Left ventricle myocardium inferior (tissue), 1 donor: Measurements from ENCODE around the gene NRG3. TPM values are rescaled to one million over a fixed set of nuclear protein-coding genes. Genes with fewer than 3 reads are reported as not detected.

Experiments used
- DNase-seq: peaks from one replicate; pipeline ENCODE4 v3.0.0-alpha.2; 2020
- H3K27ac ChIP-seq: fragments of 200-600 bp; replicated peaks from 2 replicates; pipeline ENCODE4 v1.8.0; 2021
- H3K27me3 ChIP-seq: fragments of 200-600 bp; 2 replicates; pipeline ENCODE4 v1.8.0; 2021; ENCODE audit warnings: low read depth
- H3K36me3 ChIP-seq: fragments of 200-600 bp; 2 replicates; pipeline ENCODE4 v1.8.0; 2021
- H3K4me1 ChIP-seq: fragments of 200-600 bp; 2 replicates; pipeline ENCODE4 v1.8.0; 2021
- H3K4me3 ChIP-seq: fragments of 200-600 bp; 2 replicates; pipeline ENCODE4 v1.8.0; 2021; ENCODE audit warnings: mild to moderate bottlenecking, moderate library complexity
- H3K9me3 ChIP-seq: fragments of 200-600 bp; replicated peaks from 2 replicates; pipeline ENCODE4 v1.8.0; 2021
- CTCF ChIP-seq: fragments of 200-600 bp; IDR thresholded peaks from 2 replicates; pipeline ENCODE4 v1.8.0; 2021; ENCODE audit warnings: antibody characterized with exemption, mild to moderate bottlenecking, borderline replicate concordance
- intact Hi-C: fragments of 100-400 bp; cut with micrococcal nuclease; formaldehyde crosslinking; loops from one replicate; pipeline ENCODE4 v1.11.0; 2022
- total RNA-seq: library from RNA; stranded (reverse); fragmentation: NEBNext Ultra II Directional; extraction: Animal tissue kit (Norgen Biotek cat#: 25700); gene quantifications from one replicate; pipeline ENCODE4 v1.2.1, GENCODE V29; 2021
- donor health status: DM: no; HTN: yes; CAD: no; lungs with severe emphysema.

The NRG3 gene
- total RNA-seq, 1 donor from 2014 or later = 0.11 TPM

- no peak for TF ChIP-seq CTCF
- no peak overlapping the region for H3K4me3 ChIP-seq
- no peak overlapping the region for H3K27ac ChIP-seq
- intact Hi-C loops = no loop called here
- H3K9me3 ChIP-seq = peaks cover 15% of the 10 kb centered on the region
- no peaks in the 10 kb centered on the region for H3K27me3 ChIP-seq
- no peaks in the 10 kb centered on the region for H3K36me3 ChIP-seq
- no peaks in the 10 kb centered on the region for H3K4me1 ChIP-seq
- DNase-seq = no peak
These were observed 1035.3 kb downstream of the NRG3 start for GRCh38 chr10:82910301-82910700.

DNA sequence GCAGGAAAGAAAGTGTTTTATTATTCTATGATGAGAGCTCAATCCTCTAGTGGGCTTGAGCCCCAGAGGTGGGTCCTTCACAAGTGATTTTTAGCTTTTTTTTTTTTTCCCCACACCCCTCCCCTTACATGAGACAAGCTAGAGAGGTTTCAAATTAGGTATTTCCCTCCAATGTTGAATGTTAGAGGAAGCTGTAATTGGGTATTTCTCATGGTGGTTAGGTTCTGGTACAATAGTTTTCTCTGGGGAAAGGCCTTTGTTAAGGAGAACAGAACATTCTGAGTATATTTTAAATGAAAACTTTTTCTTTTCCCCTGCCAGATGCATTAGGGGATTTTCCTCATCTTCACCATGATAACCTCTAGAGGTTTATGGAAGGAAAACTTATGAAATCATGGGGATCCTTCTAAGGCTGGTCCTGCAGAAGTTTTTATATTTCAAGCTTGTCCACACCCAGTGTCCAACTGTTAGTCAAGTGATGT, 1039.7 kb downstream of the NRG3 start:
- Histone ChIP-seq H3K4me1 (no peaks in the 10 kb centered on the region), H3K9me3 (peaks cover 20% of the 10 kb centered on the region), H3K27ac (peak overlapping the region; percentile 10), H3K27me3 (no peaks in the 10 kb centered on the region), H3K36me3 (no peaks in the 10 kb centered on the region), H3K4me3 (no peak overlapping the region)
- intact Hi-C loops = no loop called here
- DNase-seq = no peak
- TF ChIP-seq CTCF = no peak

DNA sequence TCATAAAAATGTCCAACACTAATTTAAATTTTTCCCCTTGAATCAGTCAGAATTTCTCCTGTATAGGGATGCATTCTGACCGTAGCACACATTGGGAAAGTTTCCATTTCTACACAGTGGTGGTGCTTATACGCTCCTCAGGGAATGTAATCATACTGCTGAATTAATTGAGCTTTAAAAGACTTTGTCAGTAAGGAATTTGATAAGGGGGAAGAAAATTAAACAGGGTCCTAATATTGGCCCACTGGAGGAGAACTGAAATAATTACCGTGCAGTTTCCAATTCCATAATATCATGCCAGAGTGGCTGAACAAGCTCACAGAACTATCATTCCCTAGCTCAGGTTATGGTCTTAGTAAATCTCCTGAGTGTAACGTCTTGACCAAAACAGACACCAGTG, 1041.9 kb downstream of the NRG3 start:
- no peak for TF ChIP-seq CTCF
- no peak for DNase-seq
- Histone ChIP-seq H3K4me3 (no peak overlapping the region), H3K27ac (no peak overlapping the region), H3K9me3 (peaks cover 26% of the 10 kb centered on the region), H3K27me3 (no peaks in the 10 kb centered on the region), H3K36me3 (no peaks in the 10 kb centered on the region), H3K4me1 (no peaks in the 10 kb centered on the region)
- intact Hi-C loops = no loop called here

DNA sequence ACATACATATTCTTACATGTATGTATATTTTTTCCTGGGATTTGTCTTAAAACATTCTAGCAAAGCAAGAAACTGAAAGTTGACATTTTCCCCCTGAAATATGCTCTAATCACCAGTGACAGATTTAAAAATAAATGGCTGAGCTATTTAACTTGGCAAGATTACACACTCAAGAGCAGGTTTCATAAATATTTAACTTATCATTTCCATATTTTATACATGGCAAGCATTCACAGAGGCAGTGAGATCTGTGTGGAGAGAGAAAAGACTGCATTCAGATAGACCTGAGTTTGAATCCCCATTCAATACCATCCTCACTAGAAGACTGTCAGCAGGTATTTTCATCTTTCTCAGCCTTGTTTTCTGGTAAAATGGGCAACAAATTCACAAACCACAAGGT, 1043.0 kb downstream of the NRG3 start:
- DNase-seq = no peak
- no peak overlapping the region for H3K4me3 ChIP-seq
- no peak for TF ChIP-seq CTCF
- peaks cover 24% of the 10 kb centered on the region for H3K9me3 ChIP-seq
- no peaks in the 10 kb centered on the region for H3K4me1 ChIP-seq
- no peaks in the 10 kb centered on the region for H3K27me3 ChIP-seq
- H3K36me3 ChIP-seq = no peaks in the 10 kb centered on the region
- H3K27ac ChIP-seq = no peak overlapping the region
- intact Hi-C loops = no loop called here

DNA sequence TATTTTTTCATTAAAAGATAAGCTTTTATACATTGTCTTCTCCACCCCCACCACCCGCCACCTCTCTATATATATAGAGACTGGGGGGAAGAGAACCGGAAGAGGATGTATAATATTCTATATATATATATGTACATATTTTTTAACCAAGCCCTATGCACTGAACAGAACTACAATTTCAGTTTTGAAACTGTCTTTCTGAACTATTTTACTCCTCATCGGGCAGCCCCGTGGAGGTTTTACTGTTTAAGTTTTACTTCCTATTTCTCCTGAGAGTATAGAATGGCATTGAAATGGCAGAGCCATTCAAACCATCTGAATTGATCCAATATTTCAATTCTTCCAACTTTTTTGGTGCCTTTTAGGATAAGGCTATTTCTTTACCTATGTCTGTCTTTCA, 1047.1 kb downstream of the NRG3 start:
- Histone ChIP-seq H3K27ac (no peak overlapping the region), H3K27me3 (no peaks in the 10 kb centered on the region), H3K36me3 (no peaks in the 10 kb centered on the region), H3K4me1 (no peaks in the 10 kb centered on the region), H3K4me3 (no peak overlapping the region), H3K9me3 (peaks cover 17% of the 10 kb centered on the region)
- TF ChIP-seq CTCF = no peak
- DNase-seq = no peak
- intact Hi-C loops = no loop called here

DNA sequence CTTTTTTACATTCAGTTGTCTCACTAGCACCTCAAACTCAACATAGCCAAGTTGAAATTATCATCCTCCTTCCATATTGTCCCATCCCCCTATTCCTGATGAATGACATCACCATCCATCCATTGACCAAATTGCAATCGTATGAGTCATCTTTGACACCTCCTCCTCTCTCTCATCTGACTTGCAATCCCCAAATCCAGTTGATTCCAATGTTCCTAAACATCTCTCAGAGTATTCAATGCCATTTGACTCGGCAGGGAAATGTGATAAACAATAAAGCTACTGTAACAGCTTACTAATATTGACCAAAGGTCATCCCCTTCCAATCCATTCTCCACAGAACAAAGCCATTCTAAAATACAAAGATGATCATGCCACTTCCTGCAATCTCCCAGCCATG, 1047.8 kb downstream of the NRG3 start:
- no peaks in the 10 kb centered on the region for H3K27me3 ChIP-seq
- TF ChIP-seq CTCF = no peak
- H3K36me3 ChIP-seq = no peaks in the 10 kb centered on the region
- no peak overlapping the region for H3K4me3 ChIP-seq
- no peaks in the 10 kb centered on the region for H3K4me1 ChIP-seq
- DNase-seq = no peak
- peaks cover 17% of the 10 kb centered on the region for H3K9me3 ChIP-seq
- no peak overlapping the region for H3K27ac ChIP-seq
- intact Hi-C loops = no loop called here
